HK-2 (cell line): ENCODE results near the gene SOX2.

Source experiments
- DNase-seq: peaks from one replicate; pipeline ENCODE4 v3.0.0-alpha.2; 2018; ENCODE audit not compliant: unreplicated experiment

SOX2 gene

GRCh38 chr3:181711325-181712135 lies at the start of gene SOX2:
Gene SOX2 (plus strand): TSS chr3:181711925. CDS start chr3:181712361, 436 bp downstream.
- peak; percentile 80 for DNase-seq

GRCh38 chr3:181683563-181683962 lies 28.2 kb upstream of the SOX2 start:
- no peak for DNase-seq

DNA sequence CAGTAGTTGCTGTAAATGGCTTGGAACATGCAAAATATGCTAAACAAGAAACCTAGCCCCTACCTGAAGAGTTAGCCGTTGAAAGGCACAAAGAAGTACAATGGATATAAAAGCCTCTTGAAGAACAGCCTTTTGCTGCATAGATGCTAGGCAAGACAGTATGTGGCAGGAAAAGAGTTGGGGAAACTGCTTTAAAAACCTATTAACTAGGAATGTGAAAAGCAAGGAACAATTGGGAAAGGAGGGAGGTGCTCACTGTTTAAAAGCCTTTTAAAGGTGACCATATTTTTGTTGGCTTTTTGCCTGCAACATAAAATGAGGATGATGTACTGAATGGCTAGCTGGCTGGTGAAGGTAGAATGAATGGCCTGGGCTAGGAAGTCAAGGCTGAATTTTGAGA lies 24.5 kb upstream of the SOX2 start:
- DNase-seq, result no peak

GRCh38 chr3:181687731-181688130 lies 24.0 kb upstream of the SOX2 start:
- DNase-seq, result no peak

DNA sequence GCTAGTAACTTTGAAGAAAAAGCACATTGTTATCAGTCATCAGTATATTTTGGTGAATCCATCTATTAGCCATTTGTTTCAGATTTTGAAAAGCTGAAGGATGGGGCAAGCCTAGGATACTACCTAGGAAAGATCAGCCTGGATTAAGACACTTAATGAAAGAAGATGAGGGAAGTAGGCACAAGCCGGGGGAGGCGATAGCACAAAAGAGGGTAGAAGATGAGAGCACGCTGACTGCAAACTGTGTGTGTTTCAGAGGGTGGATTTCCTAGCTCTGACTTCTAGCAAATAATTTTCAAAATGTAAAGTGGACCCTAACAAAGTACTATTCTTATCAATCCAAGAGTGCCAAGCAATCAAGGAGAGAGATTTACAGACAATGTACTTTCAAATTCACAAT lies 22.2 kb upstream of the SOX2 start:
- DNase-seq, result no peak

- no peak for DNase-seq
Observed at GRCh38 chr3:181690769-181691168, 21.0 kb upstream of the SOX2 start.

DNA sequence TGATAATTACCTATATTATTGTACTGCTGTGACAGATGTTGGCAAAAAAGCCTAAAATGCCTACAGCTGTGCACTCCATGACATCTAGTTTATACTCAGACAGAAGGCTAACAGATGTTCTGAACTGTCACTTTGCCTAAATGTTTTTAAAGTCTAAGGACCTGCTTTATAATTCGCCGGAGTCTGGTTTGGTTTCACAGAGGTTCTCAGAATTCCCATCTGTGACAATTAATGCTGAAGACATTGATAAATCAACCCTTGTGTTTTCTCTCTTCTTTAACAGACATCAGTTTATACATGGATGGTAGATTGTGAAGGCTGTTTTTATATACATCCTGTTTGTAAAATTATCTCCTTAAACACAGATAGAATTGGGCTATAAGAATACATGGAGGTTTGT lies 19.8 kb upstream of the SOX2 start:
- no peak for DNase-seq

DNA sequence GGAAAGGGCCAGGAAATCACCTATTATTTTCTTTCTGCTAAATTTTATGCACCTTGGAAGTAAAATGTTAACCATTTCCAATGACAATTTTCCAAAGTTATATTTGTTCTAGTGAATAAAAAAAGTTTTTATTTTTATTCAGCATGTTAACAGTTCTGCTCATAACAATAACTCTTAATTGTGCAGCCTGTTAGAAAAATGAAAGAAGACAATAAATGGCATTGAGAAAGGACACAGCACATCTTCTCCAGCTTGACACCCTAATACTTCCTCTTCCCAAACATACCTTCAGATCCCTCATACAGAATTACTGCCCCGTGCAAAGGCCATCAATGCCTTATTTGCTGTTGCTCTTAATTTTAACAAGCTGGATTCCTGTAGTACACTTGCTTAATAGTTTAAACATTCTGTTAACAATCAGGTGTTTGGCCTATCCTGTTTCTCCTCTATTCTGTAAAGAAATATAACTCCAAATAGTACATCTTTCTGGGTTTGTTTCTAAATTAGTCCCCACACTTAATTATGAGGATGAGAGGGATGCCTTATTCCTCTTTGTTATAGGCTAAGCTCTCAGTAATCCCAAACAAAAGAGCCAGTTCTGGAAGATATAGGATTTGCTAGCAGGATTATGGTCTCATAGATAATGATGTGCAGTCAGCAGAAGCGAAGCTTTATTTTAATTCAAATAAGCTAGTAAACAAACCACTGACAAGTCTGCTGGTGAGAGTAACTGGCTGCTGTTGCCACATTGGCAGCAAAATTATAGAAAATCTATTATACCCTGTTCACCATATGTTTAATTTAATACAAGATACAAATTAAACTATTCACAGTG lies 19.2 kb upstream of the SOX2 start:
- DNase-seq, result no peak

DNA sequence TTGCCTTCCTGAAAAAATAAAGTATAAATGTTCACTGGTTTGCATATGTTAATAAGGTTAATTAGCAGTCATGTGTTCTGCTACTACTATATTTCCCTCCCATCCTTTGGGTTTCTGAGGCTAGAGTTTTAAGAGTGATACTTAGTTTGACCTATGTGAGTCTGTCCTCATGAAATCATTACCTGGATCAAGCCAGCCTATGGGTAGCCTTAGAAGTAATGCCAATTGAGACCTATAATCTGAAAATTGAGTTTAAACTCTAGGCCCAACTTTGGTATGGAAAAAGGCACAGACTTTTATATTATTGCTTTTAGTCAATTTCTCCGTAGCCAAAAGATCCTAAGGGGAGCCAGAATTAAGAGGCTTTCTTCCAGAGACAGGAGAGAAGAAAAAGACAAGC lies 18.4 kb upstream of the SOX2 start:
- no peak for DNase-seq

GRCh38 chr3:181694805-181695660 lies 16.7 kb upstream of the SOX2 start:
- DNase-seq, result peak; percentile 44

GRCh38 chr3:181695661-181696491 lies 15.8 kb upstream of the SOX2 start:
- DNase-seq, result peak; percentile 26

- DNase-seq, result no peak
Observed at GRCh38 chr3:181696626-181697230, 15.0 kb upstream of the SOX2 start.

DNA sequence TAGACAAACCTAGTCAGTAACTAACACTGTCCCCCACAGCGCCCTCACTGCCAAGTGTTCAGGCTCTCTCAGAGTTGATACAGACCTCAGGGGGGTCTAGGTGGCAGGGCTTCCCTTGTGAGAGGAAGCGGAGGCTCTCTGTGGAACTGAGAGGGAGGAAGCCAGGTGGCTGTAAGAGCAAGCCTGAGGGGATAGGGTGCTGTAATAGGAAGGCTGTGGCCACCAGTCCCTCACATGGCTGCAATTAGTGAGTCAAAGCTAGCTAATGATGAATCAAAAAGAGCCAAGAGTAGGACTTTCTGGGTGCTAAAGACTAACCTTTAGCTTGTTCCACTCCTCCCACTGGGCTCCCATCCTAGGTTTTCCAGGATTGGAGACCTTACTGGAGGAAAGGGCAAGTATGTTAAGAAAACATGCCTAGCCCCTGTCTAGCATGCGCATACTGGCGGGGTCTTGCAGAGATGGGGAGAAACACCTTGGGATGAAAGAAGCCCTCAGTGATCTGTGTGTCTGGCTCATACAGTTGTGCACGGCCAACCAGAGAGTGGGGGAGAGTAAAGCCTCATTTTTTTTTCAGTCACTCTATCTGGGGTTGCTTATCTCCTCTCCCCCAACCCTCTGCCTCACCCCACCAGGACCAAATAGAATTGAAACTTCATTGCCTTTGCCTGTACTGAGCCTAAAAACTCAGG lies 13.3 kb upstream of the SOX2 start:
- no peak for DNase-seq

GRCh38 chr3:181699171-181699903 lies 12.4 kb upstream of the SOX2 start:
- DNase-seq, result no peak

- peak; percentile 72 for DNase-seq
Observed at GRCh38 chr3:181700168-181701087, 11.3 kb upstream of the SOX2 start.

GRCh38 chr3:181701096-181701495 lies 10.6 kb upstream of the SOX2 start:
- no peak for DNase-seq

- no peak for DNase-seq
Observed at GRCh38 chr3:181703601-181704420, 7.9 kb upstream of the SOX2 start.
